Ovary (tissue), 3 donors: Measurements from ENCODE around the gene SERPINF2.

Experiments used
- EP300 ChIP-seq: sonication (generic); formaldehyde crosslinking; IDR thresholded peaks from one replicate; pipeline ENCODE4 v1.6.1; 2017; ENCODE audit warnings: antibody characterized with exemption
- POLR2A ChIP-seq: fragments of 450-650 bp; IDR thresholded peaks from one replicate; pipeline ENCODE4 v1.6.1; 2017; ENCODE audit warnings: antibody characterized with exemption, mild to moderate bottlenecking, moderate library complexity
- TF ChIP-seq, protein P1 (sequence below), 3 donors: fragments of 450-650 bp in 2 of 3; fragments of 200-600 bp in 1 of 3; IDR thresholded peaks; one replicate each; pipeline versions ENCODE4 v1.5.1 to v1.8.0; 2016 to 2022; ENCODE audit warnings: antibody characterized with exemption in 3 of 3, mild to moderate bottlenecking in 1 of 3
- donor health status: DM: no; HTN: no; CAD: no.

DNA sequence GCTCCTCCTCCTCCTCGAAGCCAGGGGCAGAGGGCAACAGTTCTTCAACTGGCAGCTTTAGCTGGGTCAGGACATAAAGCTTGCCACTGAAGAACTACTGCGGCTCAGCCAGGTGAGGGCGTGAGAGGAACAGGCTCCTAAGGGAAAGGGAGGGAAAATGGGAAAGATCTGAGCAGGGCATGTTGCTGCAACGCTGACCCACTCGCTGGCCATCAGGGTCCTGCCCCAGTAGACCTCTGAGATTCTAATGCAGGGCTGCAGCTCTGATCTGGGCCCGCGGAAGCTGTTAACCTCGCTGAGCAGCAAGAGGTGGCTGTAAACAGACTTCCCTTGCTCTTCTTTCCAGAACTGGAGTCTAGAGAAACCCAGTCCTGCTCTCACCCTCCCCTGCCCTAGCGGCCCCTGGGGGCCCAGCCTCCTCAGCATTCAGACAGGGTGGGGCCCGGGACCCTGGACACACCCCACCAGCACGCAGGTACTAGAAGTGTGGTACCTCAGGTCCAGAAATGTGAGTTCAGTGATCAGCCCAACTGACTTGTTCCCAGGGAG is 28.7 kb upstream of the SERPINF2 start:
- no peak for TF ChIP-seq POLR2A
- TF ChIP-seq, protein P1, sequence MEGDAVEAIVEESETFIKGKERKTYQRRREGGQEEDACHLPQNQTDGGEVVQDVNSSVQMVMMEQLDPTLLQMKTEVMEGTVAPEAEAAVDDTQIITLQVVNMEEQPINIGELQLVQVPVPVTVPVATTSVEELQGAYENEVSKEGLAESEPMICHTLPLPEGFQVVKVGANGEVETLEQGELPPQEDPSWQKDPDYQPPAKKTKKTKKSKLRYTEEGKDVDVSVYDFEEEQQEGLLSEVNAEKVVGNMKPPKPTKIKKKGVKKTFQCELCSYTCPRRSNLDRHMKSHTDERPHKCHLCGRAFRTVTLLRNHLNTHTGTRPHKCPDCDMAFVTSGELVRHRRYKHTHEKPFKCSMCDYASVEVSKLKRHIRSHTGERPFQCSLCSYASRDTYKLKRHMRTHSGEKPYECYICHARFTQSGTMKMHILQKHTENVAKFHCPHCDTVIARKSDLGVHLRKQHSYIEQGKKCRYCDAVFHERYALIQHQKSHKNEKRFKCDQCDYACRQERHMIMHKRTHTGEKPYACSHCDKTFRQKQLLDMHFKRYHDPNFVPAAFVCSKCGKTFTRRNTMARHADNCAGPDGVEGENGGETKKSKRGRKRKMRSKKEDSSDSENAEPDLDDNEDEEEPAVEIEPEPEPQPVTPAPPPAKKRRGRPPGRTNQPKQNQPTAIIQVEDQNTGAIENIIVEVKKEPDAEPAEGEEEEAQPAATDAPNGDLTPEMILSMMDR (IDR thresholded peaks at IDR 0.05): peak; percentile 25 to 53 (median 45)
- TF ChIP-seq EP300: no peak
